ENCODE measurements around the gene PNPLA8.
A peak's percentile ranks its signal among the peaks of the same experiment; 100 is the strongest.

Gene PNPLA8

DNA sequence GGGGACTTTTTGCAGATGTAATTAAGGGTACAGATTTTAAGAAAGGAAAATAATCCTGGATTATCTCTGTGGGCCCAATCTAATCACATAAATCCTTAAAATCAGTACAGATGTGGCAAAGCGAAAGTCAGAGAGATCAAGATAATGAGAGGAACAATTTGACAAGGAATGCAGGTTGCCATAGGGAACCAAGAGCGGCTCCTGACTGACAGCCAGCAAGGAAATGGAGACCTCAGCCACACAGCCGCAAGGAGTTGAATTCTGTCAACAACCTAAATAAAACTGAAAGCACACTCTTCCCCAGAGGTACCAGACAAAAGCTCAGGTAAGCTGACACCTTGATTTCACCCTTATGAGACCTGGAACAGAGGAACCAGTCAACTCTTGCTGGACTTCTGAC lies 3.4 kb upstream of the PNPLA8 start:
- no peaks in the 10 kb centered on the region for H3K9me3 Mint-ChIP-seq
- TF ChIP-seq, protein P1, sequence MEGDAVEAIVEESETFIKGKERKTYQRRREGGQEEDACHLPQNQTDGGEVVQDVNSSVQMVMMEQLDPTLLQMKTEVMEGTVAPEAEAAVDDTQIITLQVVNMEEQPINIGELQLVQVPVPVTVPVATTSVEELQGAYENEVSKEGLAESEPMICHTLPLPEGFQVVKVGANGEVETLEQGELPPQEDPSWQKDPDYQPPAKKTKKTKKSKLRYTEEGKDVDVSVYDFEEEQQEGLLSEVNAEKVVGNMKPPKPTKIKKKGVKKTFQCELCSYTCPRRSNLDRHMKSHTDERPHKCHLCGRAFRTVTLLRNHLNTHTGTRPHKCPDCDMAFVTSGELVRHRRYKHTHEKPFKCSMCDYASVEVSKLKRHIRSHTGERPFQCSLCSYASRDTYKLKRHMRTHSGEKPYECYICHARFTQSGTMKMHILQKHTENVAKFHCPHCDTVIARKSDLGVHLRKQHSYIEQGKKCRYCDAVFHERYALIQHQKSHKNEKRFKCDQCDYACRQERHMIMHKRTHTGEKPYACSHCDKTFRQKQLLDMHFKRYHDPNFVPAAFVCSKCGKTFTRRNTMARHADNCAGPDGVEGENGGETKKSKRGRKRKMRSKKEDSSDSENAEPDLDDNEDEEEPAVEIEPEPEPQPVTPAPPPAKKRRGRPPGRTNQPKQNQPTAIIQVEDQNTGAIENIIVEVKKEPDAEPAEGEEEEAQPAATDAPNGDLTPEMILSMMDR (IDR thresholded peaks at IDR 0.05; ENCODE audit: unreplicated experiment in 3 of 3) = no peak
- H3K4me3 Mint-ChIP-seq = no peak overlapping the region
- no peaks in the 10 kb centered on the region for H3K27me3 Mint-ChIP-seq (ENCODE audit: low read depth)
- no peak overlapping the region for H3K27ac Mint-ChIP-seq
- H3K36me3 Mint-ChIP-seq (ENCODE audit: low read depth) = no peaks in the 10 kb centered on the region
- H3K4me1 Mint-ChIP-seq = peaks cover 5% of the 10 kb centered on the region

DNA sequence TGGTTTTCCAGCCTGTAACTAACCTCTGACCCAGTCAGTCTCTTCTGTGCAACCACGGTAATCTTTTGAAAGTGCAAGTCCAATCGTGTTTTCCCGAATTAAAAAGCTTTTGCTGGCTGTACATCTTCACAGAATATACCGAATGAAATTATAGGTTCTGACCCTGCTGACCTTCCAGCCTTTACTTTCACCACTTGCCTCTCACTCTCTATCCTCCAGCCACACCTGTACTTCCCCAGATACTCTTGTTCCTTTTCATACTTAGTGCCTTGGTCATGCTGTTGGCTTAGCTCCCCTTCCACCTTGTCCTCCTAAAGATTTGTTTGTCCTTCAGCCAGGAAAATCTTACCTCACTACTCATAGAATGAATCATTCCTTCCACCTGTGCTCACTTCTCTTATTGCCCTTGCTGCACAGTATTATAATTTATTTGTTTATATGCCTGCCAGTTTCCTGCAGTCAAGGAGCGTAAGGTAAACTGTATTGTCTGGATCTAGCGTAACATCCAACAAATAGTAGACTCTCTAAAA lies 2.3 kb upstream of the PNPLA8 start:
- peaks cover 16% of the 10 kb centered on the region for H3K4me1 Mint-ChIP-seq
- TF ChIP-seq, protein P1 (IDR thresholded peaks at IDR 0.05; ENCODE audit: unreplicated experiment in 3 of 3) = no peak
- no peaks in the 10 kb centered on the region for H3K9me3 Mint-ChIP-seq
- H3K36me3 Mint-ChIP-seq (ENCODE audit: low read depth) = no peaks in the 10 kb centered on the region
- H3K4me3 Mint-ChIP-seq = peak overlapping the region; percentile 59 to 79 (median 67)
- H3K27ac Mint-ChIP-seq = peak overlapping the region; percentile 8 to 73 (median 33)
- H3K27me3 Mint-ChIP-seq (ENCODE audit: low read depth) = no peaks in the 10 kb centered on the region

DNA sequence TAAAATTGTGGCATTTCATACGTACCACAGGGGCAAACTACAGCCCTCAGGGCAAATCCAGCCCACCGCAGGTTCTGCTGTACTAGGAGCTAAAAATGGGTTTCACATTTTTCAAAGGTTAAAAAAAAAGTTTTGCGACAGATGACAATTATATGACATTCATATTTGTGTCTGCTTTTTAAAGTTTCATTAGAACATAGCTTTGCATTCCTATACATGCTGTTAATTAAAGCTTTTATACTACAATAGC lies 758 bp upstream of the PNPLA8 start:
- no peaks in the 10 kb centered on the region for H3K27me3 Mint-ChIP-seq (ENCODE audit: low read depth)
- H3K36me3 Mint-ChIP-seq (ENCODE audit: low read depth) = no peaks in the 10 kb centered on the region
- H3K9me3 Mint-ChIP-seq = no peaks in the 10 kb centered on the region
- H3K4me1 Mint-ChIP-seq = peaks cover 24% of the 10 kb centered on the region
- TF ChIP-seq, protein P1 (IDR thresholded peaks at IDR 0.05; ENCODE audit: unreplicated experiment in 3 of 3) = no peak
- peak overlapping the region; percentile 80 to 94 (median 92) for H3K27ac Mint-ChIP-seq
- peak overlapping the region; percentile 85 to 93 (median 88) for H3K4me3 Mint-ChIP-seq

DNA sequence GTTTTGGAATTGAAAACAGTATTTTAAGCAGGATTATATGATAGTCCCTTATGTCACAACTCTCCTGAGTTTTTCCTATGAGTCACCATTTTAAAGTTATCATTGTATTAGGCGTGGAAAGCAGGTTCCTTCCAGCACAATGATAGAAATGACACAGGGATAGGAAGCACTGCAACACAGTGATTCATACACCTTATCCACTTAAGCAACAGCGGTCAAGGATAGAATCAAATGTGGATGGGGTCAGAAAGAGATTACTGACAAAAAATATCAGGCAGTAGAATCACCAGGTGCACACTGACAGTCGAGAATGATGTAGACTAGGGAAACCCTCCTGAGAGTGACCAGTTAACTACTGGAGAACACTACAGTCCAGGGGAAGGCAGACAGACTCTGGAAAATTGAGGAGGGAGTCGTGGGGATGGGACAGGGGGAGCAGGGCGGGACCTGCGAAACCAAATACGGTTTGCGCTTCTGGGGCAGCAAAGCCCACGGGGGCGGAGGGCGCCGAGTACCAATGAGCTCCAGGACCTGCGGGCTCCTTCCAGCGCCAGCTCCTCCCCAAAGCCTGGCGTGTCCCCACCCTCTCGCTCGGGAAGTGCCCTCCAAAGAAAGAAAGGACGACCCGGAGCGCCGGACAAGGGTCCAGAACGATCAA lies 479 bp downstream of the PNPLA8 start:
- H3K4me3 Mint-ChIP-seq = peak overlapping the region; percentile 85 to 93 (median 88)
- no peaks in the 10 kb centered on the region for H3K27me3 Mint-ChIP-seq (ENCODE audit: low read depth)
- peak overlapping the region; percentile 80 to 94 (median 92) for H3K27ac Mint-ChIP-seq
- H3K9me3 Mint-ChIP-seq = no peaks in the 10 kb centered on the region
- H3K36me3 Mint-ChIP-seq (ENCODE audit: low read depth) = no peaks in the 10 kb centered on the region
- H3K4me1 Mint-ChIP-seq = peaks cover 33% of the 10 kb centered on the region
- TF ChIP-seq, protein P1 (IDR thresholded peaks at IDR 0.05; ENCODE audit: unreplicated experiment in 3 of 3) = no peak

DNA sequence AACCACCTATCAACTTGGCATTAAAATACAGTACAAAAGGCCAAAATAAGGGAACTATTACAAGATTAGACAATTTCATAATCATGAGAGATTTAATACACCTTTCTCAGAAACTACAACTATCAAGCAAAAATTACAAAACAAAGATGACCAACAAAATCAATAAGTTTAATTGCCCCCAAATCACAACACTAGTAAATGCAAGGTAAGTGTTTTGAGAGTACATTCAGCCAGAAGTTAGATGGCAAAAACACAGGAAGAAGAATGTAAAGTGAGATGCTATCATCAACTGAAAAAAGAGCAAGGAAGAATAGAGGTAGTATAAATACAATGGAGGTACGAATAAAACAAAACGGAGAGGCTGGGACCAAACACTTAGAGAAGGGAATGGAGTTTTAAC lies 3.2 kb downstream of the PNPLA8 start:
- peaks cover 33% of the 10 kb centered on the region for H3K4me1 Mint-ChIP-seq
- H3K27ac Mint-ChIP-seq = peak overlapping the region in 2 of 3 experiments; percentile 10 to 13
- TF ChIP-seq, protein P1 (IDR thresholded peaks at IDR 0.05; ENCODE audit: unreplicated experiment in 3 of 3) = no peak
- no peaks in the 10 kb centered on the region for H3K9me3 Mint-ChIP-seq
- no peaks in the 10 kb centered on the region for H3K27me3 Mint-ChIP-seq (ENCODE audit: low read depth)
- H3K36me3 Mint-ChIP-seq (ENCODE audit: low read depth) = peaks cover 20% of the 10 kb centered on the region
- peak overlapping the region; percentile 33 to 64 (median 51) for H3K4me3 Mint-ChIP-seq

DNA sequence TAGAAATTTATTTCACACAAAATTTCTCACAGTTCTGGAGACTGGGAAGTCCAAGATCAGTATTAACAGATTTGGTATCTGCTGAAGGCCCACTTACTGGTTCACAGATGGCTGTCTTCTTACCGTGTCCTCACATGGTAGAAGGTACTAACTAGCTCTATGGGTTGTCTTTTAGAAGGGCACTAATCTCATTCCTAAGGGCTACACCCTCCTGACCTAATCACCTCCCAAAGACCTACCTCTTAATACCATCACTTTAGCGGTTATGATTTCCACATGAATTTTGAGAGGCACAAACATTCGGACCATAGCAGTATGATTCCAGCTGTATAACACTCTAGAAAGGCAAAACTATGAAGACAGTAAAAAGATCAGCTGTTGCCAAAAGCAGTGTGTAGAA lies 8.0 kb downstream of the PNPLA8 start:
- H3K9me3 Mint-ChIP-seq = no peaks in the 10 kb centered on the region
- no peak overlapping the region for H3K27ac Mint-ChIP-seq
- H3K27me3 Mint-ChIP-seq (ENCODE audit: low read depth) = no peaks in the 10 kb centered on the region
- H3K4me3 Mint-ChIP-seq = no peak overlapping the region
- peaks cover 15% of the 10 kb centered on the region for H3K4me1 Mint-ChIP-seq
- H3K36me3 Mint-ChIP-seq (ENCODE audit: low read depth) = peaks cover 43% of the 10 kb centered on the region
- TF ChIP-seq, protein P1 (IDR thresholded peaks at IDR 0.05; ENCODE audit: unreplicated experiment in 3 of 3) = no peak

All from nephron (organoid).